Caco-2 (cell line): ENCODE data around the gene APOBEC3B. TPM values are rescaled to one million over a fixed set of nuclear protein-coding genes. Genes with fewer than 3 reads are reported as not detected.

Source experiments
- BruUV-seq: library from RNA; stranded (reverse); fragments of 400-500 nt; replicated peaks from 2 replicates; lab custom pipeline; 2021; lab: Mats Ljungman, UMichigan
- CTCF ChIA-PET: fragments of 300-600 bp; sonication (Branson Sonifier 250); formaldehyde crosslinking; loops from one replicate; lab custom pipeline; 2022; ENCODE audit warnings: antibody characterized with exemption; lab: Charles Lee
- POLR2A ChIA-PET: fragments of 300-600 bp; sonication (Branson Sonifier 250); formaldehyde crosslinking; loops from one replicate; lab custom pipeline; 2022; ENCODE audit warnings: antibody characterized with exemption; lab: Charles Lee
- DNase-seq, 2 experiments: peaks; one replicate each; pipeline versions ENCODE4 v3.0.0 to v3.0.0-alpha.2; 2020 to 2022
- H3K27me3 ChIP-seq: replicated peaks from 2 replicates; pipeline ENCODE4 v1.6.0; 2011; ENCODE audit warnings: low read length; ENCODE audit not compliant: control insufficient read depth, insufficient read depth
- H3K36me3 ChIP-seq: 2 replicates; pipeline ENCODE4 v1.5.1; 2011; ENCODE audit warnings: low read length; ENCODE audit not compliant: control insufficient read depth, insufficient read depth
- H3K4me1 ChIP-seq: fragments of 250-450 bp; sonication (Bioruptor Pico); 2 replicates; pipeline ENCODE4 v1.5.1; 2020; ENCODE audit warnings: mild to moderate bottlenecking
- H3K4me3 ChIP-seq: 2 replicates; pipeline ENCODE4 v1.5.1; 2011; ENCODE audit warnings: low read depth, mild to moderate bottlenecking, control low read depth, low read length
- H3K9me3 ChIP-seq: fragments of 250-450 bp; sonication (Bioruptor Pico); 2 replicates; pipeline ENCODE4 v1.5.1; 2020; ENCODE audit warnings: mild to moderate bottlenecking, moderate library complexity
- H3K27ac Mint-ChIP-seq: one replicate; pipeline ENCODE4 v1.8.0; 2022; ENCODE audit warnings: mixed read lengths; ENCODE audit not compliant: unreplicated experiment
- H3K27me3 Mint-ChIP-seq: one replicate; pipeline ENCODE4 v1.8.0; 2022; ENCODE audit warnings: mixed read lengths; ENCODE audit not compliant: insufficient read depth, unreplicated experiment
- H3K36me3 Mint-ChIP-seq: one replicate; pipeline ENCODE4 v1.8.0; 2022; ENCODE audit warnings: mild to moderate bottlenecking, mixed read lengths; ENCODE audit not compliant: insufficient read depth, unreplicated experiment
- H3K4me1 Mint-ChIP-seq: one replicate; pipeline ENCODE4 v1.8.0; 2022; ENCODE audit warnings: low read depth, mixed read lengths; ENCODE audit not compliant: unreplicated experiment
- H3K4me3 Mint-ChIP-seq: one replicate; pipeline ENCODE4 v1.8.0; 2022; ENCODE audit warnings: mild to moderate bottlenecking, moderate library complexity, mixed read lengths; ENCODE audit not compliant: unreplicated experiment
- H3K9me3 Mint-ChIP-seq: one replicate; pipeline ENCODE4 v1.8.0; 2022; ENCODE audit warnings: mixed read lengths; ENCODE audit not compliant: unreplicated experiment
- CTCF ChIP-seq, 2 experiments: fragments of 200-600 bp in 1 of 2; IDR thresholded peaks; 1 replicate in 1 of 2; 2 replicates in 1 of 2; pipeline versions ENCODE4 v1.5.1 to v1.8.0; 2011 to 2022; ENCODE audit warnings: antibody characterized with exemption in 1 of 2, control low read depth in 1 of 2, inconsistent platforms in 1 of 2, low read depth in 1 of 2, low read length in 1 of 2, mild to moderate bottlenecking in 1 of 2, moderate library complexity in 1 of 2; ENCODE audit not compliant: insufficient read depth in 1 of 2, severe bottlenecking in 1 of 2, unreplicated experiment in 1 of 2
- intact Hi-C: fragments of 100-400 bp; cut with micrococcal nuclease; formaldehyde crosslinking; loops from one replicate; pipeline ENCODE4 v1.10.0; 2022; ENCODE audit not compliant: unreplicated experiment
- total RNA-seq: library from RNA; stranded (reverse); gene quantifications from 2 replicates; pipeline ENCODE4 v1.2.3, GENCODE V29; 2022

Gene APOBEC3B
- total RNA-seq, 1 experiment from 2014 or later, result 55.8 TPM

- Histone ChIP-seq H3K4me1 (peaks cover 19% of the 10 kb centered on the region), H3K4me3 (no peak overlapping the region), H3K27me3 (no peaks in the 10 kb centered on the region), H3K9me3 (no peaks in the 10 kb centered on the region), H3K36me3 (no peaks in the 10 kb centered on the region)
- H3K9me3 Mint-ChIP-seq, result no peaks in the 10 kb centered on the region
- no peak overlapping the region for H3K27ac Mint-ChIP-seq
- peaks cover 13% of the 10 kb centered on the region for H3K4me1 Mint-ChIP-seq
- ChIA-PET POLR2A (no interaction called here), CTCF (interaction anchor here (0.6 kb wide), 1 partner anchor 37 kb away, joined by 3 read pairs; no protein-coding TSS in a partner anchor)
- no peak overlapping the region for H3K4me3 Mint-ChIP-seq
- intact Hi-C loops, result no loop called here
- DNase-seq, result no peak
- H3K27me3 Mint-ChIP-seq, result no peaks in the 10 kb centered on the region
- peaks cover 5% of the 10 kb centered on the region for H3K36me3 Mint-ChIP-seq
- no TSS peak for BruUV-seq
- TF ChIP-seq CTCF (IDR thresholded peaks at IDR 0.05; ENCODE audit: insufficient read depth in 1 of 2, low read depth in 1 of 2, low read length in 1 of 2, severe bottlenecking in 1 of 2, unreplicated experiment in 1 of 2), result no peak
Observed at GRCh38 chr22:38966380-38966702, 15.8 kb upstream of the APOBEC3B start.

GRCh38 chr22:38966942-38967341, 15.2 kb upstream of the APOBEC3B start:
- H3K27me3 Mint-ChIP-seq, result no peaks in the 10 kb centered on the region
- ChIA-PET POLR2A (no interaction called here), CTCF (interaction anchor here (0.6 kb wide), 1 partner anchor 36 kb away, joined by 3 read pairs; no protein-coding TSS in a partner anchor)
- no peak overlapping the region for H3K4me3 ChIP-seq
- H3K36me3 ChIP-seq, result no peaks in the 10 kb centered on the region
- peaks cover 19% of the 10 kb centered on the region for H3K4me1 ChIP-seq
- no peaks in the 10 kb centered on the region for H3K9me3 ChIP-seq
- TF ChIP-seq CTCF (IDR thresholded peaks at IDR 0.05; ENCODE audit: insufficient read depth in 1 of 2, low read depth in 1 of 2, low read length in 1 of 2, severe bottlenecking in 1 of 2, unreplicated experiment in 1 of 2), result no peak
- peaks cover 5% of the 10 kb centered on the region for H3K36me3 Mint-ChIP-seq
- peaks cover 13% of the 10 kb centered on the region for H3K4me1 Mint-ChIP-seq
- no peaks in the 10 kb centered on the region for H3K27me3 ChIP-seq
- H3K9me3 Mint-ChIP-seq, result no peaks in the 10 kb centered on the region
- no TSS peak for BruUV-seq
- intact Hi-C loops, result no loop called here
- no peak overlapping the region for H3K4me3 Mint-ChIP-seq
- DNase-seq, result no peak
- no peak overlapping the region for H3K27ac Mint-ChIP-seq

- peaks cover 13% of the 10 kb centered on the region for H3K4me1 Mint-ChIP-seq
- ChIA-PET POLR2A (no interaction called here), CTCF (no interaction called here)
- H3K27me3 ChIP-seq, result no peaks in the 10 kb centered on the region
- H3K9me3 ChIP-seq, result no peaks in the 10 kb centered on the region
- H3K4me3 Mint-ChIP-seq, result no peak overlapping the region
- TF ChIP-seq CTCF (IDR thresholded peaks at IDR 0.05; ENCODE audit: insufficient read depth in 1 of 2, low read depth in 1 of 2, low read length in 1 of 2, severe bottlenecking in 1 of 2, unreplicated experiment in 1 of 2), result no peak
- BruUV-seq, result no TSS peak
- H3K36me3 ChIP-seq, result no peaks in the 10 kb centered on the region
- H3K4me3 ChIP-seq, result no peak overlapping the region
- H3K36me3 Mint-ChIP-seq, result peaks cover 5% of the 10 kb centered on the region
- intact Hi-C loops, result no loop called here
- H3K9me3 Mint-ChIP-seq, result no peaks in the 10 kb centered on the region
- H3K4me1 ChIP-seq, result peaks cover 19% of the 10 kb centered on the region
- no peaks in the 10 kb centered on the region for H3K27me3 Mint-ChIP-seq
- H3K27ac Mint-ChIP-seq, result no peak overlapping the region
- DNase-seq, result no peak
Observed at GRCh38 chr22:38967451-38968450, 14.4 kb upstream of the APOBEC3B start.
